Panc1 (cell line): ENCODE results near the gene EDC3. TPM values are rescaled to one million over a fixed set of nuclear protein-coding genes. Genes with fewer than 3 reads are reported as not detected.

Source experiments
- ATAC-seq: fragments of 200-7000 bp; cut with Tn5 transposase; 2 replicates; pipeline ENCODE4 v1.9.1; 2020; ENCODE audit warnings: mild to moderate bottlenecking, moderate library complexity
- BruUV-seq: library from RNA; stranded (reverse); fragments of 400-500 nt; replicated peaks from 2 replicates; lab custom pipeline; 2021; lab: Mats Ljungman, UMichigan
- CTCF ChIA-PET: fragments of 300-600 bp; sonication (Branson Sonifier 250); formaldehyde crosslinking; loops from one replicate; lab custom pipeline; 2022; ENCODE audit warnings: antibody characterized with exemption; lab: Charles Lee
- POLR2A ChIA-PET: fragments of 300-600 bp; sonication (Branson Sonifier 250); formaldehyde crosslinking; loops from one replicate; lab custom pipeline; 2022; ENCODE audit warnings: antibody characterized with exemption; lab: Charles Lee
- DNase-seq: peaks from one replicate; pipeline ENCODE4 v3.0.0-alpha.2; 2010; ENCODE audit warnings: low read depth, low spot score
- H3K27ac ChIP-seq: 2 replicates; pipeline ENCODE4 v1.5.1; 2011; ENCODE audit warnings: mild to moderate bottlenecking, low read length, inconsistent platforms
- H3K27me3 ChIP-seq: fragments of 200-500 bp; sonication (Bioruptor generic); 2 replicates; pipeline ENCODE4 v1.6.0; 2014; ENCODE audit warnings: low read length, inconsistent platforms; ENCODE audit not compliant: control insufficient read depth, insufficient read depth
- H3K36me3 ChIP-seq: fragments of 200-500 bp; sonication (Bioruptor generic); 2 replicates; pipeline ENCODE4 v1.5.1; 2014; ENCODE audit warnings: inconsistent platforms, mild to moderate bottlenecking, low read length, moderate library complexity; ENCODE audit not compliant: control insufficient read depth, insufficient read depth
- H3K4me1 ChIP-seq: 2 replicates; pipeline ENCODE4 v1.5.1; 2011; ENCODE audit warnings: inconsistent platforms, mild to moderate bottlenecking, low read length, moderate library complexity; ENCODE audit not compliant: control insufficient read depth, insufficient read depth
- H3K4me3 ChIP-seq, 2 experiments: 2 replicates each; pipeline ENCODE4 v1.5.1; 2011 to 2012; ENCODE audit warnings: low read depth in 2 of 2, low read length in 2 of 2, mild to moderate bottlenecking in 2 of 2, inconsistent platforms in 1 of 2, moderate library complexity in 1 of 2
- H3K9me3 ChIP-seq: fragments of 200-500 bp; sonication (Bioruptor generic); 2 replicates; pipeline ENCODE4 v1.5.1; 2014; ENCODE audit warnings: low read depth, mild to moderate bottlenecking, inconsistent platforms, low read length, moderate library complexity; ENCODE audit not compliant: control insufficient read depth, insufficient read depth
- CTCF ChIP-seq: fragments of 450-650 bp; IDR thresholded peaks from 2 replicates; pipeline ENCODE4 v1.5.1; 2017; ENCODE audit warnings: mild to moderate bottlenecking
- POLR2AphosphoS5 ChIP-seq: IDR thresholded peaks from 2 replicates; pipeline ENCODE4 v1.6.1; 2012; ENCODE audit warnings: mild to moderate bottlenecking, low read depth, low read length, moderate library complexity
- REST ChIP-seq, 2 experiments: IDR thresholded peaks; 2 replicates each; pipeline ENCODE4 v1.6.1; 2011 to 2012; ENCODE audit warnings: low read depth in 2 of 2, control low read depth in 1 of 2, low read length in 1 of 2, mild to moderate bottlenecking in 1 of 2, moderate library complexity in 1 of 2; ENCODE audit not compliant: insufficient read depth in 1 of 2
- SIN3A ChIP-seq: IDR thresholded peaks from 2 replicates; pipeline ENCODE4 v1.6.1; 2012; ENCODE audit warnings: low read depth, mild to moderate bottlenecking, low read length, moderate library complexity, borderline replicate concordance; ENCODE audit not compliant: insufficient read depth
- TCF7L2 ChIP-seq: IDR thresholded peaks from 2 replicates; pipeline ENCODE4 v1.6.1; 2011; ENCODE audit warnings: mild to moderate bottlenecking, low read depth, low read length, inconsistent platforms
- in situ Hi-C: cut with HindIII; loops from 2 replicates; pipeline ENCODE4 v1.10.0; 2016; ENCODE audit warnings: low sequenced_read_pairs, low pct_unique_long_range_greater_than_20kb
- intact Hi-C: fragments of 100-400 bp; cut with micrococcal nuclease; formaldehyde crosslinking; loops from one replicate; pipeline ENCODE4 v1.10.0; 2022; ENCODE audit not compliant: unreplicated experiment
- total RNA-seq: library from RNA; stranded (reverse); gene quantifications from one replicate; pipeline ENCODE4 v1.2.1, GENCODE V29; 2021; ENCODE audit not compliant: unreplicated experiment

The EDC3 gene
- total RNA-seq, 1 experiment from 2014 or later, result 45.5 TPM

DNA sequence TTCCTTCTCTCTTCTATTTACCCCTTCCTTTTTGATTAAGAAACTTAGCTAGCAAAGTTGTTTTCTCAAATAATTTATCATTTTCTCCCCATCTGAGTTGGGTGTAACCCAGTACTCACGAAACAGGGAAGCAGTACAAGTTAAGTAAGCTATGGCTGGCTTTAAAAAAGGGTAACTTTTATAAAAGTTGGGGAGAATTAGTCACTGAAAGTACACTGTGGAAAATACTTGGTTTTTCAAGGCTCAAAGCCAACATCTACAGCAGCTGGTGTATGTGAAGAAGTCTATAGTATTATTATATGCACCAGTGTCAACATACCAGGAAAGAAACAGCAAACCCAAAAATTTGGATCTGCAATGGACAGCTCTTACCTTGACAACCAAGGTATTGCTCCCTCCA, 54.7 kb downstream of the EDC3 start:
- Histone ChIP-seq H3K4me3 (no peak overlapping the region), H3K27me3 (no peaks in the 10 kb centered on the region), H3K9me3 (no peaks in the 10 kb centered on the region), H3K27ac (no peak overlapping the region), H3K4me1 (no peaks in the 10 kb centered on the region; the same call in 1 of the 2 replicates), H3K36me3 (no peaks in the 10 kb centered on the region)
- intact Hi-C loops, result no loop called here
- in situ Hi-C loops, result loop anchor here (25.0 kb wide), 1 partner anchor 121 kb away; no protein-coding TSS in a partner anchor
- ATAC-seq (no peak), DNase-seq (no peak)
- CTCF ChIA-PET, result interaction anchor here (1.0 kb wide), 1 partner anchor 130 kb away, joined by 3 read pairs; no protein-coding TSS in a partner anchor
- TF ChIP-seq POLR2AphosphoS5 (no peak), CTCF (no peak), TCF7L2 (no peak), REST (IDR thresholded peaks at IDR 0.05; ENCODE audit: insufficient read depth in 1 of 2, low read depth in 2 of 2, low read length in 1 of 2) (no peak), SIN3A (no peak)
- POLR2A ChIA-PET, result no interaction called here
- no TSS peak for BruUV-seq

GRCh38 chr15:74636984-74637383, 58.8 kb downstream of the EDC3 start:
- POLR2A ChIA-PET, result interaction anchor here (0.5 to 0.6 kb wide), 2 partner anchors 17 to 78 kb away, joined by 3 read pairs; no protein-coding TSS in a partner anchor
- CTCF ChIA-PET, result interaction anchor here (0.6 to 8.4 kb wide), 4 partner anchors 12 to 133 kb away, joined by 3 to 106 read pairs (median 8); no protein-coding TSS in a partner anchor

More at GRCh38 chr15:74636984-74637383, 58.8 kb downstream of the EDC3 start:
- no peaks in the 10 kb centered on the region for H3K27me3 ChIP-seq
- no peak overlapping the region for H3K27ac ChIP-seq
- intact Hi-C loops, result no loop called here
- H3K4me3 ChIP-seq, result no peak overlapping the region
- no TSS peak for BruUV-seq
- no peak for ATAC-seq
- TF ChIP-seq TCF7L2 (no peak), CTCF (no peak), REST (IDR thresholded peaks at IDR 0.05; ENCODE audit: insufficient read depth in 1 of 2, low read depth in 2 of 2, low read length in 1 of 2) (no peak), POLR2AphosphoS5 (no peak), SIN3A (no peak)
- in situ Hi-C loops, result loop anchor here (25.0 kb wide), 1 partner anchor 125 kb away; no protein-coding TSS in a partner anchor
- peaks cover 8% of the 10 kb centered on the region for H3K36me3 ChIP-seq
- no peak for DNase-seq
- H3K4me1 ChIP-seq, result no peaks in the 10 kb centered on the region
- no peaks in the 10 kb centered on the region for H3K9me3 ChIP-seq
